HEK293 (cell line): ENCODE measurements around the gene RFX4.

Experiments used
- CTCF ChIP-seq: fragments of 450-650 bp; formaldehyde crosslinking; IDR thresholded peaks from 2 replicates; pipeline ENCODE4 v1.5.1; 2016; ENCODE audit warnings: missing biosample characterization, missing genetic modification characterization
- ZNF157 ChIP-seq: fragments of 450-650 bp; formaldehyde crosslinking; IDR thresholded peaks from 2 replicates; pipeline ENCODE4 v1.5.1; 2016; ENCODE audit warnings: missing biosample characterization, missing genetic modification characterization

DNA sequence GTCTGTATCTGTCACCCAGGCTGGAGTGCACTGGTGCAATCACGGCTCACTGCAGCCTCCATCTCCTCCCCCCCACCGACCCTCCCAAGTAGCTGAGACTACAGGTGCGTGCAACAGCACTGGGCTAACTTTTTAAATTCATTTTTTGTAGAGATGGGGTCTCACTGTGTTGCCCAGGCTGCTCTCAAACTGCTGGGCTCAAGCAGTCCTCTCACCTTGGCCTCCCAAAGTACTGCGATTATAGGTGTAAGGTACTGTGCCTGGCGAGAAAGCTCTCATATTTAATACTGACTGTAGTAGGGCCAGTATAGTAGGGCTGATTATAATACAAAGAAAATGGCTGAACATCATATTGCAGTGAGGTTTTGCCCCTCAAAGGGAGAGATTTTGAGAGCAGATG lies 194.1 kb downstream of the RFX4 start:
- no peak for TF ChIP-seq ZNF157 (tag by site-specific recombination)
- TF ChIP-seq CTCF (tag by site-specific recombination): no peak
